ENCODE measurements around the gene PCDHGC5.

The PCDHGC5 gene

DNA sequence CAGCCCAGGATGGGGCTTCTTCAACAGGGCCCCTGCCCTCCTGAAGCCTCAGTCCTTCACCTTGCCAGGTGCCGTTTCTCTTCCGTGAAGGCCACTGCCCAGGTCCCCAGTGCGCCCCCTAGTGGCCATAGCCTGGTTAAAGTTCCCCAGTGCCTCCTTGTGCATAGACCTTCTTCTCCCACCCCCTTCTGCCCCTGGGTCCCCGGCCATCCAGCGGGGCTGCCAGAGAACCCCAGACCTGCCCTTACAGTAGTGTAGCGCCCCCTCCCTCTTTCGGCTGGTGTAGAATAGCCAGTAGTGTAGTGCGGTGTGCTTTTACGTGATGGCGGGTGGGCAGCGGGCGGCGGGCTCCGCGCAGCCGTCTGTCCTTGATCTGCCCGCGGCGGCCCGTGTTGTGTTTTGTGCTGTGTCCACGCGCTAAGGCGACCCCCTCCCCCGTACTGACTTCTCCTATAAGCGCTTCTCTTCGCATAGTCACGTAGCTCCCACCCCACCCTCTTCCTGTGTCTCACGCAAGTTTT lies 23.6 kb downstream of the PCDHGC5 start:
- in situ Hi-C loops (cut with MboI; ENCODE audit: low sequenced_read_pairs) = no loop called here

DNA sequence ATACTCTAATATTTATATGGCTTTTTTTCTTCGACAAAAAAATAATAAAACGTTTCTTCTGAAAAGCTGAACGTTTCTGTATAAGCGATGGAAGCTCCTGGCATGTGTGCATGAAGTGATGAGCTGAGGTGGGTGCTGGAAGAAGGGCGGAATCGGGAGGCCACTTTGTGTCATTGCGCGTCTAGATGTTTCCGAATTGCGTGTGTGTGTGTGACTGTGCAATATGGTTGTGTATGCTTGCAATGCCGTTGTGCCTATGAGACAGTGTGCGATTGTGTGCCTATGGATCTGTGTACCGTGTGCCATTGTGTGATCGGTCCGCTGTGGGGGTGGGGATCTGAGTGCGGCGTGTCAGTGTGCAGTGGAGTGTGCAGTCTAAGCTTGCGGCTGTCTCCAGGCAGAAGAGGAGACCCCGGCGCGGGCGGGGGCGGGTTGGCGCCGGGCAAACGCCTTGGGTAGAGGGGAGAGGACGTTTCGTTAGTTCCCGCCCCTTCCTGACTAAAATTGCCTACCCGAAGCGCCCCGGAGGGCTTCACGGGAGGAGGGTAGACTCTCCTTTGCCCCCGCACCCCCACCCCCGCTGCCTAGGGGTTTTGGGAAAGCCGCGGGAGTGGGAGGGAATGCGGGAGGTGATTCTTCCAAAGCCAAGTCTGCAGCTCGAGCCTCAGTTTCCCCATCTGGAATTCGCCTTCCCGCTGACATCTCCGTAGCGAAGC lies 24.2 kb downstream of the PCDHGC5 start:
- in situ Hi-C loops (cut with MboI; ENCODE audit: low sequenced_read_pairs) = no loop called here

DNA sequence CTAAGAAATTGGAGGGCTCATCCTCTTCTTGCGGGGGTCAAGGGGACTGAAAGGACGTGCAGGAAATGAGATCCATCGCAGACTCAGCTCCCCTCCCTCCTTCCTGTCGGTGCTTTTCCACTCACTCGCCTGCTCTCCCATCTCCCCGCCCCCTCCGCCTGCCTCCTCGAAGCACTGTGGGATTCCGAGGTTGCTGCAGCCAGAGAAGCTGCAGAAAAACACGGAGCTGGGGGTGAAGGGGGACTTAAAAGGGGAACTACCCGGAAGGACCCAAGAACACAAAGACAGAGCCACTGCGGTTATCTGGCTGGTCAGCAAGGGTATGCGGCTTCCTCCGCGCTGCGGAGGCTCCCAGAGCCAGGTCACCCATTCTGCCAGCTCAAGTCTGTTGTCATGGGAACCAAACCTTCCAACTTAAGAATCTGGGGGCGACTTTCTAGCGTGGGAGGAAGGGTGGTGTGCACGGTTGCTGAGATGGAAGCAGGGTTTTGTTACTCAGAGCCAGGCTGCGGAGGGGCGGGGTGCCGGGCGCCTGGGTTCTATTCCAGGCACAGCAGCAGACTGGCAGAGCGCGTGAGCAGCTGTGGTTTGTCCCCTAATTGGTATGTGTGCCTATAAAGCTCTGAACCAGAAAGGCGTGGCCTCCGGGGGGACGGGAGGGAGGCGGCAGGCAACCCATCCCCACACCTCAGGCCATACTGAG lies 24.9 kb downstream of the PCDHGC5 start:
- in situ Hi-C loops (cut with MboI; ENCODE audit: low sequenced_read_pairs) = no loop called here

DNA sequence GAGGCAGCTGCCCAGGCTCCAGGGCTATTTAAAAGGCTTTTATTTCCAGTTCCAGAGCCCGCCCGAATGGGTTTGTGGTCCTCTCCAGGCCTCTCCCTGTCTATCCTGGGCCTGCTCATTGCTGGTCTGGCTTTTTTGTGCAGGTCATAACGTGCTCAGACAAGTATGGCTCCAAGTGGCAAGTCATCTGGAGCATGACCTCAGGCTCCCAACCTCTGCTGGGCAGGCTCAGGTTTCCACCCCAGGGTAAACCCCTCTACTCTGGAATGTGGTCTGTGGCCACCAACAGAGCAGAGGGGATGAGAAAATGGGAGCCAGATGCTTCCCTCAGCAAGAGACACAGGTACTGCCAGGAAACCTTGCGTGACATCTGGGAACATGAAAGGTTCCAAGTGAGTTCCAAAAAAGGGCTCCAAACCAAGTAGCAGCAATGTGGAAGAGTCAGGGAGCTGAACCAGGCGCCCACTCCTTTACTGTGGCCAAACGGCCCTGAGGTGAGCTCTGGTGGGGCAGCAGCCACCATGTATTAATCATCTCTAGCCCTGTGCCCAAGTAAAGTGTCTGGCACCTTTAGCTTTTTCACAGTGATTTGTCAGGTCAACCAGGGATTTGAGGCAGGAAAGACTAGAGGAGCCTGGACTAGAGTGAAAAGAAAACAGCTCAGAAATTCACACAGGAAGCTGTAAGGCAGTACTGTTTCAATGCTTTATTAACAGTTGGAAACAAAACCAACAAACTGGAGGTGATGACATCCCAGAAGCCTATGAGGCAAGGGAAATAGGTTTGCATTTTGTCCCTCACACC lies 25.7 kb downstream of the PCDHGC5 start:
- in situ Hi-C loops (cut with MboI; ENCODE audit: low sequenced_read_pairs) = no loop called here

DNA sequence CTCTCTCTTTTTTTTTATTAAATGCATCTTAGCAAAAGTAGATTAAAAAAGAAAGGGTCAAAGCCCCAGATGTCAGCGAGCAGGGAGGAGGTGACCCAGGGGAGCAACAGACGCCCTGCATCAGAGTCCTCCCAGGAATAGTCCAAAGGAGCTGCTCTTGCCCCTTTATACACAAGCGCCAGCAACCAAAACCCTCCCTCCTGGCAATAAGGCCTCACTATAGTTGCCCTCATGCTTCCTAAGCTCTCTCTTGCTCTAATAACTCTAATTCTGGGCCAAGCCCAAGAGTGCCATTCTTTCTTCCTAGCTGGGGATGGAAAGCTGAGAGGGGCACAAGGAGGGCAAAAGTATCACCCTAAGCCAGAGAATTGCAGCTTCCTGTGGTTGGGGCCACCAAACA lies 26.3 kb downstream of the PCDHGC5 start:
- in situ Hi-C loops (cut with MboI; ENCODE audit: low sequenced_read_pairs) = no loop called here

DNA sequence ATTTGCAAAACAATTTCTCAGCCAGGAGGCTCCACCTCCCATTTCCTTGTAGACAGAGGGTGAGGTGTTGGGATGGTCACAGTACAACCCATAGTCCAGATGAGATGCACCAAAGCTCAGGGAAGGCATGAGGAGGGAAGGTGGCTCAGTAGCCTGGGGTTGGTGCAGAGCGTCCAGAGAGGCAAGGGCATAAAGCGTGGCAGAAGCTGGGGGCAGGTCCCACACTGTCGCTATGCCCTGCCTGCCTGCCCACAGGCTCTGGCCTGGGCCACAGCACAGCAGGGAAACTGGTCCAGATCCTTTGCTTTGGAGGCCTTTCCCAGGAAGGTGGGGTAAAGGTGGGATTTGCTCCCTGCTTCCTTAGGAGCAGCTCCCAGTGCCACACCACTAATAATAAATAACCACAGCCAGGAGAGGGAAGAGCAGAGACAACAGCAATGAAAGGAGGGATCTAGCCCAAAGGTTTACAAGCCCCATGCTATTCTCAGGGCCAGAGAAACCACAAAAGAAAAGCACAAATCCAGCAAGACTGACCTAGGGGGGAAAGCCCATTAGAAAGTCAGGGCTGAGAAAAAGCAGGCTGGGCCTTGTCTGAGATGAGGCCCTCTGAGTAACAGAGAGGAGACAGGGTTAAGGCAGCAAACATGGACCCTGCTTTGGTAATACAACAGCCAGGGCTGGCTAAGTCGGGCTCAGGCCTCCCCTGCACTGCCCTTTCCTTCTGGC lies 27.2 kb downstream of the PCDHGC5 start:
- in situ Hi-C loops (cut with MboI; ENCODE audit: low sequenced_read_pairs) = no loop called here

DNA sequence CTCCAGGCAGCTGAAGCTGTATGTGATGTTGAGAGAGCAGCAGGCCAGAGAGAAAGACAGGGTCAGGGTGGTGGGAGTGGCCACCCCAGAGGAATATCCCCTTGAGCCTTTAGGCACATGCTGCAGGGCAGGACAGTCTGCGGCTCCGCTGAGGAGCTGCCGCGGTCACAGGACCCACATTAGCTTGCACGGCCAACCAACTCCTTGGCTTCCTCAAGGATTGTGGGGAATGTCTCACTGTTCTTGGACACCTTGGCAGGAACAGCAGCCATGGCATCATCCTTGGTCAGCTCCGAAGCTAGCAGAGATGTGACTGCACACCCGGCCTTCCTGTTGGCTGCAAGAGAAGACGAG lies 27.8 kb downstream of the PCDHGC5 start:
- in situ Hi-C loops (cut with MboI; ENCODE audit: low sequenced_read_pairs) = no loop called here

DNA sequence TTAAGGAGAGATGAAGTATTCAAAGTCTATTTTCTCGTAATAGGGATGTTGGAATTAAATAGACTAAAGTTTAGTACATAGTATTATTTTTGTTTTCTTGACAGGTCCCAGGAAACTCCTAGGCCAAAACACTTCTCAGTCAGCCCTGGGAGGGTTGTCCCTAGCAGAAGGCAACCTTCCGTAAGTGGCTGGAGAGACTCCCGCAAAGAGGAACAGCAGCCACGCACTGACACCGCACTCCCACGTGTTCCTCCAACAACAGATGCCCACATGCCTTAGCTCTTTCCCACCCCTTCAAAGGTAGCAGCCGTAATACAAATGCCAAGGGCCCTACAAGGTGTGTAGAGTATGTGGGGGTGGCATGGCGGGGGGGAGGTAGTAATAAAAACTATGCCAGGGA lies 28.4 kb downstream of the PCDHGC5 start:
- in situ Hi-C loops (cut with MboI; ENCODE audit: low sequenced_read_pairs) = no loop called here

DNA sequence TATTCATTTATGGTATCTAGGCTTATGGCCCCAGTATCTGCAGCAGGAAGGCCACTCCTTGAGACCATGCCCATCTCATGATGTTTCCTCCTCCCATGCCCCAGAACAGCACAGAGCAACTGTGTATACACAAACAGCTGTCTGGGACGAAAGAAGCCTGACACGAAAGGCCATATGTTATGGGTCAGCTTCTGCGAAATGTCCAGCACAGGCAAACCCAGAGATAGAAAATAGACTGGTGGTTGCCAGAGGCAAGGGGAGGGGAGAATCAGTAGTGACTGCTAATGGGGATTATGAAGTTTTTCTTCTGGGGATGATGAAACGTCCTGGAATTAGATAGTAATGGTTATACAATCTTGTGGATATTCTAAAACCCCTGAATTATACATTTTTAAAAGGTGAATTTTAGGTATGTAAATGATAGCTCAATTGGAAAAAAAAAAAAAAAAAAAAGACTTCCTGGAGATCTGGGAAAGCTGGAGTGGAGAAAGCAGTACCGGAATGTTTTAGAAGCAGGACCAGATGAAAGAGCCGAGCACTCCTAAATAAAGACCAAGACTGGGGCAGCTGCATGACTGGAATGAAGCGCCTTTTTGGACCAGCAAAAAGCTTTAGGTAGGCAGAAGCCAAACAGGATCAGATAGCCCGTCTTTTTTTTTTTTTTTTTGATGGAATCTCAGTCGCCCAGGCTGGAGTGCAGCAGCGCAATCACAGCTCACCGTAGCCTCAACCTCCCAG lies 29.2 kb downstream of the PCDHGC5 start:
- in situ Hi-C loops (cut with MboI; ENCODE audit: low sequenced_read_pairs) = no loop called here

DNA sequence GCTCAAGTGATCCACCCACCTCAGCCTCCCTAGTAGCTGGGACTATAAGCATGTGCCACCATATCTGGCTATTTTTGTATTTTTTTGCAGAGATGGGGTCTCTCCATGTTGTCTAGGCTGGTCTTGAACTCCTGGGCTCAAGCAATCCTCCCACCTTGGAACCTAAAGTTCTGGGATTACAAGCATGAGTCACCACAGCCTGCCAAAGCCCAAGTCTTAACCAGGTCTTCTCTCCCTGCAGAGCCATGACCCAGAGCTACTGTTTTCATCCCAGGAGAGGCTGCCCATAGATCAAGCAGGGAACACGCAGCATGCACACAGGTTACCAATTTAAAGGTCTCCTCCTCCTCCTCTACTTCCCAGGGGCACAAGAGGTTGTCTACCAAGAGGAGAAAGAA lies 29.7 kb downstream of the PCDHGC5 start:
- in situ Hi-C loops (cut with MboI; ENCODE audit: low sequenced_read_pairs) = no loop called here

DNA sequence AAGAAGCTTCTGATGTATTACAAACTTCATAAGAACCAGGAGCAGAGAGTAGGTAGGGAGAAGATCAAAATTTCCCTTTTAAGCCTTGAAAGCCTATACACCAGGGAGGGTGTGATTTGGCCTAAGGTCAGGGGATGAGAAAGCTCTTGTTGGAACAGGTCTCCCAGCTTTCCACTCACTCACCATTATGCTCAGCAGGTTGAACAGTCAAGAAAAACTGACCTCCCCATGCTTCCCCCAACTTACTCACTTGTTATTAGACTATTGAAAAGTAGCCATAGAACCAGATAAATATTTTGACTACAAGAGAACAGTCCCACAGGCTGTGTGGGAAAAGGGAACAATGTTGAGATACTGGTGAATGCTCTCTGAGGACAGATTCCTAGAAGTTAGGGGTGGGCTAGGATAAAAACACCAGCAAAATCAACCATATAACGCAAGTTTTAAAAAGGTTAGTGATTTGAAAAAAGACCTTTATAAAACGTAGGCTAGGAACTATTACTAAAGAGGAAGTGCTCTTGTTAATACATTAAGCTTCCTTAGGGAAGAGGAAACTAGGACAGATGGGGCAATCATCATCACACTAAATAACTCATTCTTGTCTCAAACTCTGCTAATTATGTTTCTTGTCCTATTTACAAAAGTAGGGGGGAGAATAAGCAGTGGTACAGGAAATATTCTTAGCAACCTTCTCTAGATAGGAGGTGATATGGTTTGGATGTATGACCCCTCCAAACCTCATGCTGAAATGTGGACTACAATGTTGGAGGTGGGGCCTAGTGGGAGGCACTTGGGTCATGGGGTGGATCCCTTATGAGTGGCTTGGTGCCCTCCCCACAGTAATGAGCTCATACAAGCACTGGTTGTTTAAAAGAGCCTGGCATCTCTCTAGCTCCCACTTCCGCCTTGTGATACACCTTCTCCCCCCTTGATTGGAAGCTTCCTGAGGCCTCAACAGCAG lies 31.0 kb downstream of the PCDHGC5 start:
- in situ Hi-C loops (cut with MboI; ENCODE audit: low sequenced_read_pairs) = loop anchor here (10.0 kb wide), 1 partner anchor 105 kb away; the partner anchor contains the start of genes PCDHGA10 and PCDHGB7

DNA sequence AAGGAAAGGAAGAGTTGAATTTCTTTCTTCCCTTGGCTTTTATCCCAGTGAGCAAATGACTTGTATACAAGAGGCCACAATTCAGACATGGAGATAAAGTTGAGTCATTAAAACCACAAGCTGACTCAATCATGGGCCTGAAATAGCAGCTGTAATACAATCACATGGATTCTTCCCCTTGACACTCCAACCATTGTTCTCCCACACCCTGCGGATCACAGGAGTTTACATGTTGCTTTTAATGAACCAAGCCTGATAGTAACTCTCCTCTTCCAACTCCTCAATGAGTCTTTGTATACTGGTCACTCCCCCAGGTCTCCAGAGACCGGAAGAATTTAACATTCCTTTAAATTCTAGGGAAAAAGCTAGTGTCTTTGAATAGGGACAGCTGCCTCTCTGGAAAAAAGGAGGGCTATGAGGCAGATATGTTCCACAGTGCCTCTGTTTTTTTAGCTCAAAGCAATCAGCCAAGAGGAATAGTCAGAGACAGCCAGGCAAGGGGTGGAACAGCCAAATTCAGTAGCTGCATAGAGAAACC lies 32.4 kb downstream of the PCDHGC5 start:
- in situ Hi-C loops (cut with MboI; ENCODE audit: low sequenced_read_pairs) = loop anchor here (10.0 kb wide), 1 partner anchor 107 kb away; the partner anchor contains the start of genes PCDHGA10 and PCDHGB7

DNA sequence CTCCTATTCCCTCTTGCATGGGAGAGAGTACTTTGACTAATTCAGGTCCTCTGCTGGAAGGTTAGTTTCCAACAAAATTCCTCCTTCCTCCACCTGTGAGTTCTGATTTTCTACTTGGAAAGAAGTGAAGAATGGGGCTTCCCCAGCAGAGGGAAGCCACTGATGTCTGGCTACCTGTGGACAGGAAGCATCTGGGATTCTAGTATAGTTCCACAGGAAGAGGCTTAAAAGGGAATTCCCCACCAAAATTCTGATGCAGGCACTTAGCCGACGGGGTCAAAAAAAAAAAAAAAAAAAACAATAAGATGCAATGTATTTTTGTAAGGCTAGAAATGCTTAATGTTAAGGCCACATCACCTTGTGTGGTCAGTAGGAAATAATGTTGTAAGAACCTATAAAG lies 33.4 kb downstream of the PCDHGC5 start:
- in situ Hi-C loops (cut with MboI; ENCODE audit: low sequenced_read_pairs) = loop anchor here (10.0 kb wide), 1 partner anchor 108 kb away; the partner anchor contains the start of genes PCDHGA10 and PCDHGB7

DNA sequence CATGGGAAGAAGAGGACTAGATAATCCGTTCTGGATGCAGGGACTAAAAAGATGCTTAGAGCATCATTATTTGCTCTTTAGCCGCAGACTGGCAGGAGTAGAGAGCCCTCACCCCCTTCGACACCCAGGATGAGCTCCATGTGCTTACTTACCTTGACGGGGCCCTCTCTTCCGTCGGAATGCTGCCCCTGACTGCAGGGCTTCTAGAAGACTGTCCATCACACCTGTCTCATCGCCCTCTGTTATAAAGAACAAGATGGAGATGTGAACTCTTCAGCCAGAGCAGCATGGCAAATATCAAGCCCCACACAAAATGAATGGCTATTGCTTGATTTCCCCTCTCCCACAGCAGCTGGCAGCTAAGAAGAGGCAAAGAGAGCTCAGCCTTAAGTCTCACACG lies 35.1 kb downstream of the PCDHGC5 start:
- in situ Hi-C loops (cut with MboI; ENCODE audit: low sequenced_read_pairs) = loop anchor here (10.0 kb wide), 1 partner anchor 109 kb away; the partner anchor contains the start of genes PCDHGA10 and PCDHGB7

DNA sequence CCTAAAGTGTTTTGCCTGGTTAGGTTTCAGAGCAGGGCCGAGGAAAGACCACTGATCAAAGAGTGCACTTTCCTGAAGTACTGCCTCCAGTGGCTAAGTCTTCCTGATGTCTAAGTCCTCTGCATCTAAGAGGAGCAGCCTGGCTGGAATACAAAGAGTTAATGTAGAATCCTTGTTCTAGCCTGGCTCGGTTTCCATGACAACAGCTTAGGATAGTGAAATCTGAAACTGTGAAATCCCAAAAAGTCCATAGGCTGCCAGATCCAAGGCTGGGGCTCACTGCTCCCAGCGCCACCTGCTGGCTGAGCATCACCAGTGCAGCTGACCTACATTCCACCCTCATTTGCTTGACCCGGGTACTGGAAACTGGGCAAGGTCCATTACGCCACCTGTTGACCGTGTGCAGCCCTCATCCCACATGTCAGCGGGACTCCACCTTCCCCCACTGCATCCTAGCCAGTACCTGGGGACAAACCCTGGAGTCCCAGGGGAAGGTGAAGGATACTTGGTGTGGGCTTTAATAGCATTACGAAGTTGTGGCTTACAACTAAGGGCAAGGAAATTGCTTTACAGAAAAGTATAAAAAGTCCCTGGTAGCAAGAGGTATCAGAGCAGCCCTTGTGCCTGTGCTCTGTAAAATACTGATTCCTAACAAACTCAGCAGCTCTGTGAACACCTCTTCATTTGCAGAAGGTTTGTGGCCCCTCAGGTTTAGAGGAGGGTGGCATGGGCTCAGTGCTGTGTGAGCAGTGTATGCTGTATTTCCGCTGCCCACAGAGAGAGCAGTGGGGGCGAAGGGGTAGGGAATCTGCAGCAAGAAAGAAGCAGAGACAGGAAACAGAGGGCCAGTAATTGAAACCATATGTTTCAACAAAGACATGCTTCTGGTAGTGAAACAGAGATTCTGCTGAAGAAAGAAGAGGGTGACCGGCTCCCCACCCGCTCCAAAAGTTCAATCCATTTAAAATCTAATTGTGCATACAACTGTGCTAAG lies 36.0 kb downstream of the PCDHGC5 start:
- in situ Hi-C loops (cut with MboI; ENCODE audit: low sequenced_read_pairs) = loop anchor here (10.0 kb wide), 1 partner anchor 110 kb away; the partner anchor contains the start of genes PCDHGA10 and PCDHGB7

DNA sequence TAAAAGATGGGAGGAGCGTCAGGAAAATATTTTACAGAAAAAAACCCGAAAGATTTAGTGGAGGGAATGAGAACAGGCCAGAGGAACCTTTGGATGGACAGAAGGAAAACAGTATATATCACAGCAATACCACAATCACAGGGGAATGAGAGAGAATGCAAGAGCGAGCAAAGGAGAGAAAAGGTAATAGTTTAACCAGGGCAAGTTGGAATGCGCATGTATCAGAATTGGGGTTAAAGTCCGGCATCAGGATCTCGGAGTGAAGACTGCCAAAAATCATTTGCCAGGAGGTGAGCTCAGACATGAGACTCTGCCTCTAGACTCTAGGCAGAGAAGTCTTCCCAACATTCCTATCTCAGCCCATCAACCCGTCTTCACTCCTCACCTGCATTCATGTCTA lies 36.8 kb downstream of the PCDHGC5 start:
- in situ Hi-C loops (cut with MboI; ENCODE audit: low sequenced_read_pairs) = loop anchor here (10.0 kb wide), 1 partner anchor 111 kb away; the partner anchor contains the start of genes PCDHGA10 and PCDHGB7

DNA sequence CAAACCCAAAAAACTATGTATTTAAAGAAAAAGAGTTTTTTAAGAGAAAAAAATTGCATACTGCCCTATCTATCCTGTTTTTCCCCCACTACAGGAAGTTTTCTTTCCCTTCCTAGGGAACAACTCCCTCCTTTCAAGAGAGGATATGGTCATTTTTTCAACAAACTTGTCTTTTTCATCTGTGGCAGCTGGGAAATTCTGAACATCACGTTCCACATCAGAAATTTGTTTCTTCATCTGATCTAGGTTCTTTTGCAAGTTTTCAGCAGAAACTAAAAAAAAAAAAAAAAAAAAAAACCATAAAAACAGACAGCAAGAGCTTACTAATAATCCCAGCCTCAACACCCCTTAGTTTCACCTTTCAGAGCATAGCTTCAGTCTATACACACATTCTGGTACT lies 38.5 kb downstream of the PCDHGC5 start:
- in situ Hi-C loops (cut with MboI; ENCODE audit: low sequenced_read_pairs) = loop anchor here (10.0 kb wide), 1 partner anchor 113 kb away; the partner anchor contains the start of genes PCDHGA10 and PCDHGB7
